ENCODE data around the gene MRGPRE.

Gene MRGPRE

GRCh38 chr11:3207526-3208189 is 24.6 kb downstream of the MRGPRE start:
- Mint-ChIP-seq H3K9me3 (no peaks in the 10 kb centered on the region), H3K27ac (no peak overlapping the region), H3K27me3 (ENCODE audit: low read depth) (peaks cover 4% of the 10 kb centered on the region), H3K36me3 (ENCODE audit: low read depth) (no peaks in the 10 kb centered on the region), H3K4me3 (no peak overlapping the region), H3K4me1 (ENCODE audit: low read depth) (no peaks in the 10 kb centered on the region)
- DNase-seq (ENCODE audit: low spot score): no peak

GRCh38 chr11:3206922-3207204 is 25.4 kb downstream of the MRGPRE start:
- no peaks in the 10 kb centered on the region for H3K9me3 Mint-ChIP-seq
- H3K36me3 Mint-ChIP-seq (ENCODE audit: low read depth): no peaks in the 10 kb centered on the region
- DNase-seq (ENCODE audit: low spot score): no peak
- no peaks in the 10 kb centered on the region for H3K4me1 Mint-ChIP-seq (ENCODE audit: low read depth)
- peaks cover 4% of the 10 kb centered on the region for H3K27me3 Mint-ChIP-seq (ENCODE audit: low read depth)
- no peak overlapping the region for H3K4me3 Mint-ChIP-seq
- H3K27ac Mint-ChIP-seq: no peak overlapping the region

- no peak for DNase-seq (ENCODE audit: low spot score)
- no peak overlapping the region for H3K4me3 Mint-ChIP-seq
- no peaks in the 10 kb centered on the region for H3K36me3 Mint-ChIP-seq (ENCODE audit: low read depth)
- no peaks in the 10 kb centered on the region for H3K4me1 Mint-ChIP-seq (ENCODE audit: low read depth)
- H3K27ac Mint-ChIP-seq: no peak overlapping the region
- no peaks in the 10 kb centered on the region for H3K9me3 Mint-ChIP-seq
- H3K27me3 Mint-ChIP-seq (ENCODE audit: low read depth): peaks cover 3% of the 10 kb centered on the region
These were observed 25.9 kb downstream of the MRGPRE start for GRCh38 chr11:3206156-3206921.

GRCh38 chr11:3205261-3206155 is 26.7 kb downstream of the MRGPRE start:
- no peak for DNase-seq (ENCODE audit: low spot score)
- no peaks in the 10 kb centered on the region for H3K9me3 Mint-ChIP-seq
- no peaks in the 10 kb centered on the region for H3K36me3 Mint-ChIP-seq (ENCODE audit: low read depth)
- peaks cover 3% of the 10 kb centered on the region for H3K27me3 Mint-ChIP-seq (ENCODE audit: low read depth)
- no peaks in the 10 kb centered on the region for H3K4me1 Mint-ChIP-seq (ENCODE audit: low read depth)
- H3K4me3 Mint-ChIP-seq: no peak overlapping the region
- no peak overlapping the region for H3K27ac Mint-ChIP-seq

GRCh38 chr11:3204141-3205015 is 27.8 kb downstream of the MRGPRE start:
- H3K27me3 Mint-ChIP-seq (ENCODE audit: low read depth): peaks cover 3% of the 10 kb centered on the region
- no peaks in the 10 kb centered on the region for H3K9me3 Mint-ChIP-seq
- no peak overlapping the region for H3K27ac Mint-ChIP-seq
- no peaks in the 10 kb centered on the region for H3K36me3 Mint-ChIP-seq (ENCODE audit: low read depth)
- H3K4me3 Mint-ChIP-seq: no peak overlapping the region
- no peaks in the 10 kb centered on the region for H3K4me1 Mint-ChIP-seq (ENCODE audit: low read depth)
- DNase-seq (ENCODE audit: low spot score): no peak

GRCh38 chr11:3203221-3204043 is 28.8 kb downstream of the MRGPRE start:
- no peaks in the 10 kb centered on the region for H3K4me1 Mint-ChIP-seq (ENCODE audit: low read depth)
- DNase-seq (ENCODE audit: low spot score): no peak
- H3K9me3 Mint-ChIP-seq: no peaks in the 10 kb centered on the region
- H3K27ac Mint-ChIP-seq: no peak overlapping the region
- H3K36me3 Mint-ChIP-seq (ENCODE audit: low read depth): no peaks in the 10 kb centered on the region
- H3K4me3 Mint-ChIP-seq: no peak overlapping the region
- peaks cover 3% of the 10 kb centered on the region for H3K27me3 Mint-ChIP-seq (ENCODE audit: low read depth)

GRCh38 chr11:3202759-3203158 is 29.5 kb downstream of the MRGPRE start:
- Mint-ChIP-seq H3K27ac (no peak overlapping the region), H3K4me3 (no peak overlapping the region), H3K9me3 (no peaks in the 10 kb centered on the region), H3K36me3 (ENCODE audit: low read depth) (no peaks in the 10 kb centered on the region), H3K4me1 (ENCODE audit: low read depth) (no peaks in the 10 kb centered on the region), H3K27me3 (ENCODE audit: low read depth) (peaks cover 3% of the 10 kb centered on the region)
- DNase-seq (ENCODE audit: low spot score): no peak

GRCh38 chr11:3202305-3202704 is 29.9 kb downstream of the MRGPRE start:
- no peak overlapping the region for H3K4me3 Mint-ChIP-seq
- H3K9me3 Mint-ChIP-seq: no peaks in the 10 kb centered on the region
- H3K27ac Mint-ChIP-seq: no peak overlapping the region
- no peaks in the 10 kb centered on the region for H3K4me1 Mint-ChIP-seq (ENCODE audit: low read depth)
- H3K27me3 Mint-ChIP-seq (ENCODE audit: low read depth): peaks cover 3% of the 10 kb centered on the region
- DNase-seq (ENCODE audit: low spot score): no peak
- H3K36me3 Mint-ChIP-seq (ENCODE audit: low read depth): no peaks in the 10 kb centered on the region

GRCh38 chr11:3201677-3202181 is 30.5 kb downstream of the MRGPRE start:
- Mint-ChIP-seq H3K36me3 (ENCODE audit: low read depth) (no peaks in the 10 kb centered on the region), H3K4me3 (no peak overlapping the region), H3K4me1 (ENCODE audit: low read depth) (no peaks in the 10 kb centered on the region), H3K27ac (no peak overlapping the region), H3K9me3 (no peaks in the 10 kb centered on the region), H3K27me3 (ENCODE audit: low read depth) (peaks cover 3% of the 10 kb centered on the region)
- no peak for DNase-seq (ENCODE audit: low spot score)

GRCh38 chr11:3201112-3201581 is 31.1 kb downstream of the MRGPRE start:
- H3K4me1 Mint-ChIP-seq (ENCODE audit: low read depth): no peaks in the 10 kb centered on the region
- peaks cover 3% of the 10 kb centered on the region for H3K27me3 Mint-ChIP-seq (ENCODE audit: low read depth)
- DNase-seq (ENCODE audit: low spot score): no peak
- H3K9me3 Mint-ChIP-seq: no peaks in the 10 kb centered on the region
- no peak overlapping the region for H3K27ac Mint-ChIP-seq
- H3K4me3 Mint-ChIP-seq: no peak overlapping the region
- H3K36me3 Mint-ChIP-seq (ENCODE audit: low read depth): no peaks in the 10 kb centered on the region

- no peak for DNase-seq (ENCODE audit: low spot score)
- Mint-ChIP-seq H3K4me1 (ENCODE audit: low read depth) (no peaks in the 10 kb centered on the region), H3K36me3 (ENCODE audit: low read depth) (no peaks in the 10 kb centered on the region), H3K27ac (no peak overlapping the region), H3K4me3 (no peak overlapping the region), H3K27me3 (ENCODE audit: low read depth) (peaks cover 3% of the 10 kb centered on the region), H3K9me3 (no peaks in the 10 kb centered on the region)
These were observed 31.7 kb downstream of the MRGPRE start for GRCh38 chr11:3200388-3201111.

GRCh38 chr11:3199537-3200295 is 32.5 kb downstream of the MRGPRE start:
- Mint-ChIP-seq H3K9me3 (no peaks in the 10 kb centered on the region), H3K36me3 (ENCODE audit: low read depth) (no peaks in the 10 kb centered on the region), H3K27ac (no peak overlapping the region), H3K4me1 (ENCODE audit: low read depth) (no peaks in the 10 kb centered on the region), H3K27me3 (ENCODE audit: low read depth) (peaks cover 3% of the 10 kb centered on the region), H3K4me3 (no peak overlapping the region)
- DNase-seq (ENCODE audit: low spot score): no peak
